ENCODE data around the gene FN3K.

Gene FN3K

DNA sequence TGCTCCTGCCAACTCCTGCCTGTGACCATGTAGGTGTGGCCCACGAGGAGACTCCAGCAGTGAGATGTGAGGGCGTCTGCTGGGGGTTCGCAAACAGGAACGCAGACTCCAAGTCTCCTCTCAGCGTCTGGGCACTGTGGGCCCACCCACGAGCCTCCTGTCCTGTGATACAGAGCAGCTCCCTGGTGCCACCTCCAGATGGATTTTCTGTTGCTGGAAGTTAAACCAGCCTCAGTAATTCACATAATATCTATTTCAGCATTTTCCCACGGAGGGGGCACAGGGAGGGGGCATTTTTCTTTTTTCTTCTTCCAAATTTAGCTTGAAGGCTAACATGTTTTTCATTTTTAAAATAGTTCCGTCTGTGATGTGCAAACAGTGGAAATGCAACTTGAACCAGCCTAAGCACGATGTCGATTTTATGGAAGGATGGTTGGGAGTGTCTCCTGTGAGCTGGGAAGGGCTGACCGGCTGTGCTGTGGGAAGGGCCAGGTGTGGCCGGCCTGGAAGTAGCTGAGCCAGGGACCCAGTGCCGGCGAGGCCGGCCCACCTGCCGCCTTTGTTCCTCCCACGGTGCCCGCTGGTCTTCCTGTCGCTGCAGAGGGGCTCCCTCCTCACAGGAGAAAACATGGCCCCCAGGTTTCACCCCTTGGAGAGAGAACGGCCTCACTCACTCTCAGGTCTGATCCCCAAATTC is 33.0 kb upstream of the FN3K start:
- DNase-seq, result peak in 4 of 42 donors; percentile 43 to 71 (median 50)
- intact Hi-C loops (cut with DNase I), result no loop called here

- DNase-seq, result no peak
- intact Hi-C loops (cut with DNase I), result no loop called here
Observed at GRCh38 chr17:82703036-82703745, 32.2 kb upstream of the FN3K start.

DNA sequence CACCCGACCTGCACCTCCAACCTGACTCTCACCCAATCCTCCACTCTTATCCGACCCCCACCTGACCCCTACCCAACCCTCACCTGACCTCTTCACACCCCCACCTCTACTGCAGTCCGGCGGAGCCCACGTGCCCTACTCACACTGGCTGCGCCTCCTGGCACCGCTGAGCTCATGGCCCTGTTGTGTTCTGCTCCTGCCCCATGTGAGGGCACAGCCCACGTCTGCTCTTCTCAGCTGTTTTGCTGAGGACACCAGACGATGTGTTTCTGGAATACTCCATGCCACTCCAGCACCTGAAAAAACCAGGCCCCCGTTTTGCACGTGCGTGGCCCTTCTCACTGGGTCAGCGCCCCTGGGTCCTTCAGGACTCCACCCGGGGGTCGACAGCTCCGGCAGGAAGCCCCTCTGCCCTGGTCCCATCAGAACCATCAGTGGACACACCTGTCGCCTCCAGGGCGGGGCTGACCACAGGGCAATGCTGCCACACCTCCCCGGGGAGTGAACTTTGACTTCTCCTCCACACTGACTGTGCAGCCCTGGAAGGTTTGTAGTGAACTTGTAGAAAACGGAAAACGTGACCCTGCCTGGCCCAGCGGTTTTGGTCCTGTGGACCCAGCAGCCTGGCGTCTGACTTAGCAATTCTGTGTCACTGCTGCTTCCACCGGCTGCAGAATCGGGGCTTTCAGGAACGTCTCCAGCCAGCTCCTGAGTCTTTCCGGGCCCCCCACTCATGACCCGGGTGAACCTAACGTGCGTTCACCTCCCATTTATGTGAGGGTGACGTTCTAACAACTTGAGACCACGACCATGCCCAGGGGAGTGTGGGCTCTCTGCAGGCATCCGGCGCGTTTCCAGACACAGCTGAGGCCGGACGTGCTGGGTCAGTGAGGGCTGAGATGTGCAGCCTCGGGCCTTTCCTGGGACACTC is 31.2 kb upstream of the FN3K start:
- no peak for DNase-seq
- intact Hi-C loops (cut with DNase I), result no loop called here

- intact Hi-C loops (cut with DNase I), result no loop called here
- no peak for DNase-seq
Observed at GRCh38 chr17:82704886-82705285, 30.5 kb upstream of the FN3K start.

- no peak for DNase-seq
- intact Hi-C loops (cut with DNase I), result no loop called here
Observed at GRCh38 chr17:82705756-82706155, 29.7 kb upstream of the FN3K start.

GRCh38 chr17:82709024-82709675 is 26.3 kb upstream of the FN3K start:
- intact Hi-C loops (cut with DNase I), result no loop called here
- no peak for DNase-seq

GRCh38 chr17:82709676-82710498 is 25.5 kb upstream of the FN3K start:
- no peak for DNase-seq
- intact Hi-C loops (cut with DNase I), result loop anchor here (10.0 kb wide), 1 partner anchor 55 kb away; no protein-coding TSS in a partner anchor

DNA sequence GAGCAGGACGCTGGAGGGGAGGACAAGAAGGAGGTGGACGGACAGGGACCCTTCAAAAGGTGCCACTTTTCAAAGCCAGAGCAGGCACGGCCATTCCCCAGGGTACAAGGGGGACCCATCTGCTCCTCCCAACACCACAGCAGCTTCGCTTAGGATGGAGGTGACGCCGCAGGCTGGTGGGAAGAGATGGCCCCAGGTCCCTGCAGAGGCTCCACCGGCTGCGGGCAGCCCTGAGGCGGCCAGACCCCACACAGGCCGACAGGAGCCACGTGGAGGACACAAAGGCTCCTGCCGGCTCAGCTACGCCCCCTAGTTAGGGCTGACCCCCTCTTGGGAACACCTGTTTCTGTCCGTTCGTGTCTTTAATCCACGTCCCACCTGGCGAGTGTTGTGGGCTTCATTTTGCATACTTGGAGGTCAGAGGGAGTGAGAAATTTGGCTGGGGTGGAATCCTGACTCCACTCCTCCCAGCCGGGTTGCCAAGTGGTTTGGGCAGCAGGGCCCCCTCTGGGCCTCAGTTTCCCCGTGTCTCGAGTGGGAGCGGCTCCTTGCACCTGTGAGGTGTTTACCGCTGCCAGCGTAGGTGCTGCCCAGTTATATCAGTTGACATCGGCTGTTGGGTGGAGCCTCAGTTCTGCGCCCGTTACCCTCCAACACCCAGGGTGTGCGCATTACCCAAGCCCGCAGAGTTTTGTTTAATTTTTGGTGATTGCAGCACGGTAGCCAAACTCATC is 24.7 kb upstream of the FN3K start:
- DNase-seq, result no peak
- intact Hi-C loops (cut with DNase I), result loop anchor here (10.0 kb wide), 1 partner anchor 54 kb away; no protein-coding TSS in a partner anchor

DNA sequence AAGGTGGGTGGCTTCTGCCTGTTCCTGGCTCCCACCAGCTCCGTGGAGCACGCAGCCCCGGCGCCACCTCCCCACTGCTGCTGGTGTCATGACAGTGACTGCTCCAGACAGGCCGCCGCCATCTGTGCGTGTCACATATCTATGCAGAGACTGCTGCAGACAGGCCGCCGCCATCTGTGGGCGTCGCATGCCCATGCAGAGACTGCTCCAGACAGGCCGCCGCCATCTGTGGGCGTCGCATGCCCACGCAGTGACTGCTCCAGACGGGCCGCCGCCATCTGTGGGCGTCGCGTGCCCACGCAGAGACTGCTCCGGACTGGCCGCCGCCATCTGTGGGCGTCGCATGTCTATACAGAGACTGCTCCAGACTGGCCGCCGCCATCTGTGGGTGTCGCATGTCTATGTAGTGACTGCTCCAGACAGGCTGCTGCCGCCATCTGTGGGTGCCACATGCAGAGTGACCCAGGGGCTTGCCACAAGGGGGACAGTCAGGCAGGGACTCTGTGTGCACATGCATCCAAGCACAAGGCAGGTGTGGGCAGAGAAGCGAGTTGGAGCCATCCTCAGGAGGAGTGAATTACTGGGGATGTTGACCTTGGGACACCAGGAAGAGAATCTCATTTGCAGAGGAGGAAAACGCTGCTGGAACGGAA is 22.2 kb upstream of the FN3K start:
- intact Hi-C loops (cut with DNase I), result loop anchor here (10.0 kb wide), 1 partner anchor 52 kb away; no protein-coding TSS in a partner anchor
- DNase-seq, result peak in 2 of 42 donors; percentile 40 to 46

GRCh38 chr17:82716203-82717010 is 19.0 kb upstream of the FN3K start, which contains the start of gene FN3KRP:
Gene FN3KRP, plus strand, starts transcription at chr17:82716706. Its CDS starts 50 bp downstream, at chr17:82716756.
- DNase-seq, result peak; percentile 78 to 99 (median 94)

GRCh38 chr17:82718986-82719685 is 16.3 kb upstream of the FN3K start:
- intact Hi-C loops (cut with DNase I), result loop anchor here (10.0 kb wide), 1 partner anchor 46 kb away; no protein-coding TSS in a partner anchor
- no peak for DNase-seq

More at GRCh38 chr17:82716203-82717010, 19.0 kb upstream of the FN3K start, which contains the start of gene FN3KRP:
- intact Hi-C loops (cut with DNase I), result loop anchor here (10.0 kb wide), 1 partner anchor 48 kb away; no protein-coding TSS in a partner anchor

DNA sequence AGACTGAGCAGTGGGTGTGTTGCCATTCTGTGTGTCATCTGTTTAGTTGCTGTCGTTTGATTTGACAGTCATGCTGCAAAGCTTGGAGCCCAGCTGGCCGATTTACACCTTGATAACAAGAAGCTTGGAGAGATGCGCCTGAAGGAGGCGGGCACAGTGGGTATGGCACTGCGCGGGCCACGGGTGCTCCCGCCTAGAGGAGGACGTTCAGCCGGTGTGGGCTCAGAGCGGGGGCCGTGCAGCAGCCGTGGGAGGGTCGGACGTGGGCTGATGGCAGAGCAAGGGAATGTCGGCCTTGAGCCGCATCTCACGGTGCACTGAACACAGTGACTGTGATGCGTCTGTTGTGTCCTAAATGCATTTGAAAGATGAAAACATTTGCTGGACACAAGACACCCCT is 15.2 kb upstream of the FN3K start:
- DNase-seq, result no peak
- intact Hi-C loops (cut with DNase I), result no loop called here

DNA sequence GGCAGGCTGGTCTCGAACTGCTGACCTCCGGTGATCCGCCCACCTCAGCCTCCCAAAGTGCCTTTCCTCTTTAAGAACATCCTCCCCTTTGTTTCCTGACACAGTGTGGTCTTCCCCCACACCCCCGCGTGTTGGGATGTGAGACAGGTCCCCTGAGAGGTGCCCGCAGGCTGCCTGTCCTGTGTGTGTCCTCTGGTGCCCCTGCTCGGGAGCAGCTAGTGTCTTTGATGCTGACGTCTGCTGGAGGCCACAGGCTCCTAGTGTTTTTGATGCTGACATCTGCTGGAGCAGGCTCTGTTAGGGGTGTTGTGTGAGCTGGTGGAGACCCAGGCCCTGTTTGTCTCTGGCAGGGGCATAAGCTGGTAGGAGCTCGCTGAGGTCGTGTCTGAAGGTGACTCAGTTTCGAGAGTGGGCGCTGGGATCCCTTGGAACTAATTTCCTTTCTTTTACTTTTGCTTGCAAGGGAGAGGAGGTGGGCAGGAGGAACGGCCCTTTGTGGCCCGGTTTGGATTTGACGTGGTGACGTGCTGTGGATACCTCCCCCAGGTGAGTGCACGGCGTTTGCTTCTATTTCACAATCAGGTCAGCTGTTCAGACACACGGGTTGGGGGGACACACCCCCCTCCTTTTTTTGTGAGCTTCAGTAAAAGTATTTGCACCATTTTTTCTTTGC is 12.9 kb upstream of the FN3K start:
- DNase-seq, result no peak
- intact Hi-C loops (cut with DNase I), result no loop called here

GRCh38 chr17:82723169-82723807 is 12.1 kb upstream of the FN3K start:
- intact Hi-C loops (cut with DNase I), result no loop called here
- DNase-seq, result no peak
